GM19468 (cell line): ENCODE measurements around the gene NXPH3.
"Not testable (repeated sequence)": the region's sequence is repeated elsewhere in the genome, so short reads cannot be mapped to it uniquely, and the experiment has no call there.

Experiments used
- ATAC-seq: cut with Tn5 transposase; IDR thresholded peaks from one replicate; pipeline ENCODE4 v1.9.1; 2021; ENCODE audit warnings: mild to moderate bottlenecking, moderate library complexity, moderate number of reproducible peaks; ENCODE audit not compliant: unreplicated experiment; ENCODE audit errors: extremely low read depth

The NXPH3 gene

GRCh38 chr17:49575679-49576087, at the start of gene NXPH3:
TSS of gene NXPH3 (plus strand) at chr17:49575871. CDS start at chr17:49576220, 349 bp downstream.
- no peak for ATAC-seq

GRCh38 chr17:49527927-49528651, 47.6 kb upstream of the NXPH3 start:
- no peak for ATAC-seq

GRCh38 chr17:49528966-49529365, 46.7 kb upstream of the NXPH3 start:
- no peak for ATAC-seq

GRCh38 chr17:49530118-49530517, 45.6 kb upstream of the NXPH3 start:
- no peak for ATAC-seq

- ATAC-seq = no peak
Observed at GRCh38 chr17:49543860-49544259, 31.8 kb upstream of the NXPH3 start.

GRCh38 chr17:49545007-49545660, 30.5 kb upstream of the NXPH3 start:
- no peak for ATAC-seq

GRCh38 chr17:49545806-49546545, 29.7 kb upstream of the NXPH3 start:
- no peak for ATAC-seq

GRCh38 chr17:49546546-49547535, 28.8 kb upstream of the NXPH3 start:
- ATAC-seq = no peak

GRCh38 chr17:49547566-49547965, 28.1 kb upstream of the NXPH3 start:
- ATAC-seq = no peak

- no peak for ATAC-seq
Observed at GRCh38 chr17:49548051-49548505, 27.6 kb upstream of the NXPH3 start.

GRCh38 chr17:49548506-49549310, 27.0 kb upstream of the NXPH3 start:
- ATAC-seq = no peak

GRCh38 chr17:49549311-49549605, 26.4 kb upstream of the NXPH3 start:
- ATAC-seq = no peak

GRCh38 chr17:49549691-49550678, 25.7 kb upstream of the NXPH3 start:
- no peak for ATAC-seq

GRCh38 chr17:49550764-49551163, 24.9 kb upstream of the NXPH3 start:
- ATAC-seq = not testable (repeated sequence)

GRCh38 chr17:49551221-49552069, 24.2 kb upstream of the NXPH3 start:
- ATAC-seq = no peak

- ATAC-seq = no peak
Observed at GRCh38 chr17:49552070-49552751, 23.5 kb upstream of the NXPH3 start.
